Coronary artery (tissue), 2 donors: ENCODE measurements around the gene SMARCAL1.

Experiments used
- DNase-seq: peaks from one replicate; pipeline ENCODE4 v3.0.0-alpha.2; 2017; ENCODE audit warnings: low spot score
- H3K27ac ChIP-seq, 2 donors: fragments of 200-600 bp; sonication (generic); one replicate each; pipeline ENCODE4 v1.5.1; 2016 to 2019
- H3K4me3 ChIP-seq: fragments of 200-600 bp; sonication (generic); 2 replicates; pipeline ENCODE4 v1.5.1; 2016; ENCODE audit warnings: mild to moderate bottlenecking, moderate library complexity
- CTCF ChIP-seq: fragments of 200-600 bp; sonication (generic); IDR thresholded peaks from one replicate; pipeline ENCODE4 v1.5.1; 2019; ENCODE audit warnings: antibody characterized with exemption

SMARCAL1 gene

GRCh38 chr2:216441308-216442010 lies 29.2 kb downstream of the SMARCAL1 start:
- no peak for DNase-seq
- Histone ChIP-seq H3K4me3 (no peak overlapping the region), H3K27ac (no peak overlapping the region)
- TF ChIP-seq CTCF: no peak

GRCh38 chr2:216445501-216445900 lies 33.2 kb downstream of the SMARCAL1 start:
- no peak for TF ChIP-seq CTCF
- H3K27ac ChIP-seq: no peak overlapping the region
- no peak for DNase-seq

GRCh38 chr2:216446343-216446742 lies 34.1 kb downstream of the SMARCAL1 start:
- Histone ChIP-seq H3K27ac (no peak overlapping the region), H3K4me3 (no peak overlapping the region)
- DNase-seq: no peak
- TF ChIP-seq CTCF: no peak

More at GRCh38 chr2:216445501-216445900, 33.2 kb downstream of the SMARCAL1 start:
- H3K4me3 ChIP-seq: no peak overlapping the region

- no peak for TF ChIP-seq CTCF
- no peak overlapping the region for H3K27ac ChIP-seq
- H3K4me3 ChIP-seq: no peak overlapping the region
- DNase-seq: no peak
These were observed 35.0 kb downstream of the SMARCAL1 start for GRCh38 chr2:216447293-216447692.

GRCh38 chr2:216448829-216449228 lies 36.5 kb downstream of the SMARCAL1 start:
- Histone ChIP-seq H3K4me3 (no peak overlapping the region), H3K27ac (no peak overlapping the region)
- DNase-seq: no peak
- no peak for TF ChIP-seq CTCF

- no peak overlapping the region for H3K27ac ChIP-seq
- TF ChIP-seq CTCF: no peak
- H3K4me3 ChIP-seq: no peak overlapping the region
- no peak for DNase-seq
These were observed 38.1 kb downstream of the SMARCAL1 start for GRCh38 chr2:216450346-216450745.

GRCh38 chr2:216450784-216451183 lies 38.5 kb downstream of the SMARCAL1 start:
- Histone ChIP-seq H3K4me3 (no peak overlapping the region), H3K27ac (no peak overlapping the region)
- TF ChIP-seq CTCF: no peak
- DNase-seq: no peak
